ENCODE results near the gene C1orf159.

C1orf159 gene

DNA sequence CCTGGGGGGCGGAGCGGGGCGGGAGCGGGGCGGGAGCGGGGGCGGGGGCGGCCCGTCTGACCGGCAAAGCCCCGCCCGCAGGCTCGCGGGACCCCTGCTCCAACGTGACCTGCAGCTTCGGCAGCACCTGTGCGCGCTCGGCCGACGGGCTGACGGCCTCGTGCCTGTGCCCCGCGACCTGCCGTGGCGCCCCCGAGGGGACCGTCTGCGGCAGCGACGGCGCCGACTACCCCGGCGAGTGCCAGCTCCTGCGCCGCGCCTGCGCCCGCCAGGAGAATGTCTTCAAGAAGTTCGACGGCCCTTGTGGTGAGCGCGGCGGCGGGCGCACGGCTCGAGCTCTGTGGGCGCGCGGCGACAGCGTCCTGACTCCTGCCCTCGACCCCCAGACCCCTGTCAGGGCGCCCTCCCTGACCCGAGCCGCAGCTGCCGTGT is 74.8 kb downstream of the C1orf159 start:
- TF ChIP-seq, protein P1, sequence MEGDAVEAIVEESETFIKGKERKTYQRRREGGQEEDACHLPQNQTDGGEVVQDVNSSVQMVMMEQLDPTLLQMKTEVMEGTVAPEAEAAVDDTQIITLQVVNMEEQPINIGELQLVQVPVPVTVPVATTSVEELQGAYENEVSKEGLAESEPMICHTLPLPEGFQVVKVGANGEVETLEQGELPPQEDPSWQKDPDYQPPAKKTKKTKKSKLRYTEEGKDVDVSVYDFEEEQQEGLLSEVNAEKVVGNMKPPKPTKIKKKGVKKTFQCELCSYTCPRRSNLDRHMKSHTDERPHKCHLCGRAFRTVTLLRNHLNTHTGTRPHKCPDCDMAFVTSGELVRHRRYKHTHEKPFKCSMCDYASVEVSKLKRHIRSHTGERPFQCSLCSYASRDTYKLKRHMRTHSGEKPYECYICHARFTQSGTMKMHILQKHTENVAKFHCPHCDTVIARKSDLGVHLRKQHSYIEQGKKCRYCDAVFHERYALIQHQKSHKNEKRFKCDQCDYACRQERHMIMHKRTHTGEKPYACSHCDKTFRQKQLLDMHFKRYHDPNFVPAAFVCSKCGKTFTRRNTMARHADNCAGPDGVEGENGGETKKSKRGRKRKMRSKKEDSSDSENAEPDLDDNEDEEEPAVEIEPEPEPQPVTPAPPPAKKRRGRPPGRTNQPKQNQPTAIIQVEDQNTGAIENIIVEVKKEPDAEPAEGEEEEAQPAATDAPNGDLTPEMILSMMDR (IDR thresholded peaks at IDR 0.05): no peak
- no peak overlapping the region for H3K4me3 ChIP-seq (ENCODE audit: low read depth in 1 of 2, low read length in 1 of 2)
- peaks cover 7 to 8% of the 10 kb centered on the region in 2 experiments for H3K4me1 ChIP-seq (ENCODE audit: control insufficient read depth in 1 of 2, insufficient read depth in 1 of 2, low read depth in 1 of 2, low read length in 1 of 2)
- no peaks in the 10 kb centered on the region for H3K36me3 ChIP-seq
- H3K27me3 ChIP-seq: peaks cover 71% of the 10 kb centered on the region
- no peak overlapping the region for H3K27ac ChIP-seq
- H3K9me3 ChIP-seq: no peaks in the 10 kb centered on the region

DNA sequence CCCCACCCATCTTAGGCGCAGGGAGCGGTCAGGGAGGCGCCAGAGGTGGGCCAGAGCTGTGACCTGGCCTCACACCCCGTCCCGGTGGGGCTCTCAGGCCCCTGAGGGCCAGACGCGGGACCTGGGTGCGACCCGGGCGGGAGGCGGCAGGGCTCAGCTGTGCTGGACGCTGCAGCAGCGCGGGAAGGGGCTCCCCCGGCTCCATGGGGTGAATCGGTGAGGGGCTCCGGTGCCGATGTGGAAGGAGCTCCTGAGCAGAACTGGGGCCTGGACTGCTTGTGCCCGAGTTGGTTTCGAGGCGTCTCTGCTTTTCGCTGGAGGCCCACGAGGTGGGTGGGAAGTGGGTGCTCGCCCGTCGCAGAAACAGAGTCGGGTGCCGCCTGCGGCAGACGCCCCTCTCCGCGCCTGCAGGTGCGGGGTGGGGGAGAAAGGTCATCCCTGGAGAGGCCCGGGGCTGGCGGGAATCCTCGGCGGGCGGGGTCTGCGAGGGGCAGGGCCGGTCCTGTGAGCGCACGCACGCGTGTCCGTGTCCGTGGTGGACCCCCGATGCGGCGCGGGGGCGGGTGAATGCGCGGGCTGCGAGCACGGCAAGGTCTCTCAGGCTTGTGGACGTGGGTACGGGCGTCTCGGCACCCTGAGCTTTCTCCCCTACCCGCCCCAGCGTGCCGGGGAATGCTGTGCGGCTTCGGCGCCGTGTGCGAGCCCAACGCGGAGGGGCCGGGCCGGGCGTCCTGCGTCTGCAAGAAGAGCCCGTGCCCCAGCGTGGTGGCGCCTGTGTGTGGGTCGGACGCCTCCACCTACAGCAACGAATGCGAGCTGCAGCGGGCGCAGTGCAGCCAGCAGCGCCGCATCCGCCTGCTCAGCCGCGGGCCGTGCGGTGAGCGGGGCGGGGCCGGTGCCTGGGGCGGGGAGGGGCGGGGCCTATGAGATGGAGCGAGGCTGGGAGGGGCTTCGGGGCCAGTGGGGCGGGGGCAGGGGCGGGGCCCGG is 75.6 kb downstream of the C1orf159 start:
- TF ChIP-seq, protein P1 (IDR thresholded peaks at IDR 0.05): no peak
- Histone ChIP-seq H3K4me1 (ENCODE audit: control insufficient read depth in 1 of 2, insufficient read depth in 1 of 2, low read depth in 1 of 2, low read length in 1 of 2) (peaks cover 7 to 8% of the 10 kb centered on the region in 2 experiments), H3K27me3 (peaks cover 79% of the 10 kb centered on the region), H3K4me3 (ENCODE audit: low read depth in 1 of 2, low read length in 1 of 2) (no peak overlapping the region), H3K27ac (no peak overlapping the region), H3K9me3 (no peaks in the 10 kb centered on the region), H3K36me3 (no peaks in the 10 kb centered on the region)

DNA sequence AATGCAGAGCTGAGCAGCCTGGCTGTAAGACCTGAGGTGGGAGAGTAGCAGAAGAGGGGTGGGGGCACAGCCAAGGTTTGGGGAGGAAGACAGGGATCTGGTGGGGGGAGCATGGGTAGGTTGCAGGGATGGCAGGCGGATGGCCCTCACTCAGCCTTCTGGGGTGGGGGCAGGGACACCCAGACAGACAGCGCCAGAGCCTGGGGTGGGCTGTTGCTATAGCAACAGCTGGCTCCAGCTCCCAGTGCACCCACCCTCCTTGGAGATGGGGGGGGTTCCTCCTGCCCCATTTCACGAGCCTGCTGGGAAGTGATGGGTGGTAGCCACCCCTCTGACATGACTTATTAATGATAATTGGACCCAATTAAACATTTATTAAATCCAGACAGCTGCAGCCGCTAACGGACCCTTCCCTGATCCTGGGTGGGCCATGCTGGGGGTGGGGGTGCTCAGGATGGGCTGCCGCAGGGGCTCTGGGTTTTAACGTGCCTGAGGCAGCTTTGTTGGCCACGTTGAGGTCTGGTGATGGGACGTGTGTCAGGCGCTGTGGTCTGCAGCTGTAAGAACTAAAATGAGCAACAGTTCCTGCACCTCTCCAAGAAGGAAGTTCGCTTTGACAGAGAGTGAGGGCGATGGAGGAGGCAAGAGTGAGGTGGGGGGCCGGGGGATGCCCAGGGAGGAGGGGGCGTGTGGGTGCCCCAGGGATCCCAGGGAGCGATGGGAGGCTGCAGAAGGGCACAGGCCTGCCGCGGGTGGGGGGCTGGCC is 76.6 kb downstream of the C1orf159 start:
- Histone ChIP-seq H3K36me3 (no peaks in the 10 kb centered on the region), H3K4me1 (ENCODE audit: control insufficient read depth in 1 of 2, insufficient read depth in 1 of 2, low read depth in 1 of 2, low read length in 1 of 2) (peaks cover 7 to 8% of the 10 kb centered on the region in 2 experiments), H3K27me3 (peaks cover 89% of the 10 kb centered on the region), H3K27ac (no peak overlapping the region), H3K9me3 (no peaks in the 10 kb centered on the region), H3K4me3 (ENCODE audit: low read depth in 1 of 2, low read length in 1 of 2) (no peak overlapping the region)
- TF ChIP-seq, protein P1 (IDR thresholded peaks at IDR 0.05): no peak

DNA sequence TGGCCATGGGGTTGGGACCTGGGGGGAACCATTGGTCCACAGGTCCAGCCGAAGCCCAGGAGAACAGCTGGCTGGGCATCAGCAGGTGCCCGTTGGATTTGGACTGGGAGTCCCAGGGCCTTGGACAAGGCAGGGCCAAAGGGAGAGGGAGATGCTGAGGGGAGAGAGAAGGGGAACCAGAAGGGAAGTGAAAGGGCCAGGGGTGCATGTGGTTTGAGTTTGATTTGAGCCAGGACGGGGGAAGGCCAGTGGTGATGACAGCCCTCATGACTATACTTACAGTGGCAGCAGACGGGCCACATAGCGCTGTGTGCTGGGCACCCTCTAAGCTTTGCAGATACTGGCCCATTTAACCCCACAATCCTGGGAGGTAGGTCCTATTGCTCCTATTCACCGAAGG is 77.2 kb downstream of the C1orf159 start:
- TF ChIP-seq, protein P1 (IDR thresholded peaks at IDR 0.05): no peak
- Histone ChIP-seq H3K4me3 (ENCODE audit: low read depth in 1 of 2, low read length in 1 of 2) (no peak overlapping the region), H3K9me3 (no peaks in the 10 kb centered on the region), H3K36me3 (no peaks in the 10 kb centered on the region), H3K4me1 (ENCODE audit: control insufficient read depth in 1 of 2, insufficient read depth in 1 of 2, low read depth in 1 of 2, low read length in 1 of 2) (peaks cover 7 to 13% of the 10 kb centered on the region in 2 experiments), H3K27me3 (peaks cover 95% of the 10 kb centered on the region), H3K27ac (no peak overlapping the region)

DNA sequence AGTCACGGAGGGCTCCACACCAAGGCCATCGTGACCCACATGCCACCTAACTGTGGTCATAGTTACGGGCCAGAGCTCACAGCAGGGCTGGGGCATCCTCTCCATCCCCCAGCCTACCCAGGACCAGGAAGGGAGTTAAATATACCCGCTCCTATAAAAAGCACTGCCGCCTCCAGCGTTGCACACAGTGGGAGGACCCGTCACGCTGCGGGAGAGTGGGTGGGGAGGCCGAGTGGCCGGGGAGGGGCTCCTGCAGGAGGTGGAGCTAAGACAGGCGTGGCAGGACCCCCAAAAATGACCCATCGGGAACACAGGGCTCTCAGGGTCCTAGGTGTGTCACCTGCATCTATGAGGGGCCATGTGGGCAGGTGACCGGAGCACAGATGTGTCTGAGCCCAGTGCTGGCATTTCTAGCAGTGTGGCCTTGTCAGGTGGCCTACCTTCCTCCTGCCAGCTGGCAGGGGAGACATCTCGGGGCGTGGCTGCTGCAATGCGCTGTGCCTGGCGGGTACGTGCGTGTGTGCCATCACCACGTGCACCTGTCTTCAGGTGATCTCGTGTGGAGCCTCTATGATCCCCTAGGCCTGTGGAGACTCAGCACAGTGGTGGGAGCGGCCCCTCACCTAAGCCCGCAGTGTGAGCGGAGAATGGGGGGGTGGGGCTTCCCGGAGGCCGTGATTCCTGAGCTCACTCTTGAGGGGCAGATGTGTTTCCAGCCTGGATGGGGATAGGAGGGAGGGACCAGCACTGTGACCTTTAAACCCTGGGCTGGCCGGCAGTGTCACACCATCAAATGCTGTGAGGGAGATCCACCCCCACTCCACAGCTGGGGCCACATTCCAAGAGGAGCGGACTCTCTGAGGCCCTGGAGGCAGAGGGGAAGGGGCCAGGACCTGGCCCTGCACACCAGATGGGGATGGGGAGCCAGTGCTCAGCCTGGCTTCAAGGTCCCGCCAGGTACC is 78.2 kb downstream of the C1orf159 start:
- TF ChIP-seq, protein P1 (IDR thresholded peaks at IDR 0.05): no peak
- H3K4me3 ChIP-seq (ENCODE audit: low read depth in 1 of 2, low read length in 1 of 2): no peak overlapping the region

More for the DNA sequence above, 78.2 kb downstream of the C1orf159 start:
- no peak overlapping the region for H3K27ac ChIP-seq
- no peaks in the 10 kb centered on the region for H3K9me3 ChIP-seq
- H3K4me1 ChIP-seq (ENCODE audit: control insufficient read depth in 1 of 2, insufficient read depth in 1 of 2, low read depth in 1 of 2, low read length in 1 of 2): peaks cover 12 to 23% of the 10 kb centered on the region in 2 experiments
- H3K27me3 ChIP-seq: peaks cover 100% of the 10 kb centered on the region
- H3K36me3 ChIP-seq: no peaks in the 10 kb centered on the region

Data from neutrophil (primary cell).